GM12878 (cell line): ENCODE data around the gene SSBP1. TPM values are rescaled to one million over a fixed set of nuclear protein-coding genes. Genes with fewer than 3 reads are reported as not detected.
"Not testable (repeated sequence)": the region's sequence is repeated elsewhere in the genome, so short reads cannot be mapped to it uniquely, and the experiment has no call there.

ENCODE experiments used
- ATAC-seq: fragments of 200-7000 bp; cut with Tn5 transposase; 3 replicates; pipeline ENCODE4 v1.9.1; 2020; ENCODE audit warnings: mild to moderate bottlenecking, moderate library complexity
- BruUV-seq: library from RNA; stranded (reverse); fragments of 400-500 nt; replicated peaks from 2 replicates; lab custom pipeline; 2021; lab: Mats Ljungman, UMichigan
- CTCF ChIA-PET: fragments of 300-600 bp; sonication (Branson Sonifier 250); formaldehyde crosslinking; extraction: SDS; loops from one replicate; lab custom pipeline; 2021; ENCODE audit warnings: inconsistent platforms; lab: Yijun Ruan, JAX
- POLR2A ChIA-PET: fragments of 350-600 bp; formaldehyde crosslinking; extraction: SDS; loops from one replicate; lab custom pipeline; 2021; ENCODE audit warnings: inconsistent platforms; lab: Charles Lee
- RAD21 ChIA-PET: fragments of 300-600 bp; sonication (Branson Sonifier 250); formaldehyde crosslinking; loops from one replicate; lab custom pipeline; 2023; ENCODE audit warnings: antibody characterized with exemption; ENCODE audit not compliant: unreplicated experiment; lab: Charles Lee
- SMC1A ChIA-PET: fragments of 300-600 bp; sonication (Branson Sonifier 250); formaldehyde crosslinking; loops from one replicate; lab custom pipeline; 2023; ENCODE audit not compliant: unreplicated experiment, uncharacterized antibody; lab: Charles Lee
- DNase-seq: peaks from one replicate; pipeline ENCODE4 v3.0.0-alpha.2; 2011; ENCODE audit warnings: low read depth, low spot score
- FAIRE-seq: peaks from 3 replicates; lab custom pipeline; 2011; peaks lifted over from hg19 to GRCh38; lab: Jason Lieb, UNC
- H2AFZ ChIP-seq: 2 replicates; pipeline ENCODE4 v1.6.0; 2011; ENCODE audit warnings: low read depth, low read length, control low read depth; ENCODE audit not compliant: control insufficient read depth
- H3K27ac ChIP-seq: 2 replicates; pipeline ENCODE4 v1.5.1; 2011; ENCODE audit warnings: control low read depth; ENCODE audit not compliant: control insufficient read depth, insufficient read depth
- H3K27me3 ChIP-seq, 2 experiments: replicated peaks in 1 of 2; 2 replicates each; pipeline versions ENCODE4 v1.6.0 to v1.6.1; 2011; ENCODE audit warnings: low read length in 1 of 2; ENCODE audit not compliant: control insufficient read depth in 2 of 2, insufficient read depth in 2 of 2
- H3K36me3 ChIP-seq, 2 experiments: 2 replicates each; pipeline ENCODE4 v1.5.1; 2011; ENCODE audit warnings: low read length in 1 of 2; ENCODE audit not compliant: control insufficient read depth in 2 of 2, insufficient read depth in 2 of 2
- H3K4me1 ChIP-seq: 2 replicates; pipeline ENCODE4 v1.6.1; 2011; ENCODE audit warnings: mild to moderate bottlenecking, low read length, moderate library complexity, mixed read lengths; ENCODE audit not compliant: control insufficient read depth, insufficient read depth
- H3K4me2 ChIP-seq: 2 replicates; pipeline ENCODE4 v1.6.0; 2011; ENCODE audit warnings: control low read depth; ENCODE audit not compliant: control insufficient read depth, insufficient read depth
- H3K4me3 ChIP-seq: fragments of 200-600 bp; sonication (generic); 2 replicates; pipeline ENCODE4 v1.5.1; 2016
- H3K79me2 ChIP-seq: 2 replicates; pipeline ENCODE4 v1.6.0; 2011; ENCODE audit warnings: low read length; ENCODE audit not compliant: control insufficient read depth, insufficient read depth
- H3K9ac ChIP-seq: 2 replicates; pipeline ENCODE4 v1.8.0; 2011; ENCODE audit warnings: low read length, control low read depth, mixed read lengths; ENCODE audit not compliant: control insufficient read depth, insufficient read depth
- H3K9me3 ChIP-seq: replicated peaks from 3 replicates; pipeline ENCODE4 v1.5.1; 2011; ENCODE audit warnings: mild to moderate bottlenecking, low read length; ENCODE audit not compliant: control insufficient read depth, insufficient read depth
- H4K20me1 ChIP-seq: 2 replicates; pipeline ENCODE4 v1.6.0; 2011; ENCODE audit not compliant: control insufficient read depth, insufficient read depth
- BCLAF1 ChIP-seq: fragments of 450-650 bp; IDR thresholded peaks from 2 replicates; pipeline ENCODE4 v1.6.1; 2017; ENCODE audit warnings: antibody characterized with exemption, mild to moderate bottlenecking, moderate library complexity
- HDAC6 ChIP-seq: fragments of 200-600 bp; sonication (generic); IDR thresholded peaks from one replicate; pipeline ENCODE4 v1.8.0; 2017; ENCODE audit warnings: antibody characterized with exemption; ENCODE audit not compliant: unreplicated experiment
- NR2C1 ChIP-seq: fragments of 450-650 bp; IDR thresholded peaks from 2 replicates; pipeline ENCODE4 v1.6.1; 2017; ENCODE audit warnings: antibody characterized with exemption, mild to moderate bottlenecking, moderate library complexity
- TAF1 ChIP-seq: IDR thresholded peaks from 2 replicates; pipeline ENCODE4 v1.6.1; 2011; ENCODE audit warnings: mild to moderate bottlenecking, low read depth, low read length, borderline replicate concordance
- YY1 ChIP-seq: IDR thresholded peaks from 2 replicates; pipeline ENCODE4 v1.6.1; 2011; ENCODE audit warnings: low read depth, mild to moderate bottlenecking, low read length
- ZBED1 ChIP-seq: IDR thresholded peaks from 2 replicates; pipeline ENCODE4 v1.6.1; 2016; ENCODE audit warnings: borderline replicate concordance
- WGBS: methylation state at CpG from one replicate; pipeline ENCODE4 v1.1.6; 2016; ENCODE audit warnings: low lambda C conversion rate; ENCODE audit not compliant: insufficient replicate concordance, insufficient coverage; ENCODE audit errors: missing lambda C conversion rate; 5-methylcytosine and 5-hydroxymethylcytosine counted together
- in situ Hi-C: fragments of 300-500 bp; cut with MboI; formaldehyde crosslinking; loops from 9 replicates; pipeline ENCODE4 v1.14.3; 2018; ENCODE audit warnings: mixed read lengths
- intact Hi-C: fragments of 100-400 bp; cut with micrococcal nuclease; formaldehyde crosslinking; loops from one replicate; pipeline ENCODE4 v1.14.2; 2022; ENCODE audit not compliant: unreplicated experiment
- polyA plus RNA-seq, 11 experiments: library from polyadenylated mRNA; depleted of rRNA in 4 of 11; unstranded in 6 of 11; stranded (reverse) in 5 of 11; fragments of >200 nt; fragmentation: Nextera tagmentation in 4 of 11; fragmentation: Illumina TruSeq in 1 of 11; extraction: Ambion mirVana in 4 of 11; extraction: Trizol in 1 of 11; gene quantifications; 1 replicate in 1 of 11; 2 replicates in 10 of 11; pipeline versions ENCODE4 v1.2.1 to v1.2.3, GENCODE V29; 2011 to 2016; ENCODE audit warnings: inconsistent platforms in 2 of 11, missing spikeins in 2 of 11, low read depth in 1 of 11
- total RNA-seq, 4 experiments: library from RNA; depleted of rRNA in 3 of 4; stranded (reverse); fragments of >200 nt in 3 of 4; fragmentation: Illumina TruSeq in 1 of 4; extraction: Trizol in 1 of 4; gene quantifications; 2 replicates each; pipeline versions ENCODE4 v1.2.1 to v1.2.3, GENCODE V29; 2013 to 2021

Gene SSBP1
- total and polyA plus RNA-seq, 10 of the 15 experiments (the other 5 are each of a cell fraction or from before 2014, with no cell fraction given): 191 to 998 (median 418) TPM

- TF ChIP-seq YY1 (no peak), HDAC6 (no peak), TAF1 (no peak), BCLAF1 (no peak), ZBED1 (no peak), NR2C1 (no peak)
Observed at GRCh38 chr7:141763797-141764196, 25.6 kb downstream of the SSBP1 start, which contains the start of gene TAS2R3 (continued).

- BruUV-seq: not testable (repeated sequence)
Observed at GRCh38 chr7:141770083-141770583, 32.0 kb downstream of the SSBP1 start.

More at GRCh38 chr7:141770083-141770583, 32.0 kb downstream of the SSBP1 start:
- H2AFZ ChIP-seq, H3K27me3 ChIP-seq, H3K79me2 ChIP-seq, POLR2A ChIA-PET, SMC1A ChIA-PET, H3K9me3 ChIP-seq, in situ Hi-C loops, H3K36me3 ChIP-seq, H3K9ac ChIP-seq, H3K4me1 ChIP-seq, FAIRE-seq, ATAC-seq, H3K27ac ChIP-seq, DNase-seq, intact Hi-C loops, H3K4me2 ChIP-seq, H3K4me3 ChIP-seq, H4K20me1 ChIP-seq, RAD21 ChIA-PET: not testable (repeated sequence)
- CTCF ChIA-PET: interaction anchor here (1.6 kb wide), 1 partner anchor 13 kb away, joined by 9 read pairs; no protein-coding TSS in a partner anchor
- WGBS: 96% methylated on average over 3 of the region's 3 CpGs
